HG03520 (cell line): ENCODE measurements around the gene FUT8.
"Not testable (repeated sequence)": the region's sequence is repeated elsewhere in the genome, so short reads cannot be mapped to it uniquely, and the experiment has no call there.

Experiments used
- ATAC-seq: cut with Tn5 transposase; IDR thresholded peaks from one replicate; pipeline ENCODE4 v1.9.1; 2021; ENCODE audit warnings: mild to moderate bottlenecking, moderate library complexity; ENCODE audit not compliant: unreplicated experiment

Gene FUT8

GRCh38 chr14:65414961-65415589 is 2.5 kb downstream of the FUT8 start:
- ATAC-seq: no peak

- ATAC-seq: no peak
These were observed 3.1 kb downstream of the FUT8 start for GRCh38 chr14:65415613-65416012.

GRCh38 chr14:65419593-65420252 is 7.2 kb downstream of the FUT8 start:
- no peak for ATAC-seq

GRCh38 chr14:65421201-65421981 is 8.9 kb downstream of the FUT8 start:
- no peak for ATAC-seq

GRCh38 chr14:65422088-65422834 is 9.7 kb downstream of the FUT8 start:
- ATAC-seq: no peak

GRCh38 chr14:65423982-65424381 is 11.5 kb downstream of the FUT8 start:
- no peak for ATAC-seq

GRCh38 chr14:65424531-65424930 is 12.0 kb downstream of the FUT8 start:
- ATAC-seq: no peak

- no peak for ATAC-seq
These were observed 13.4 kb downstream of the FUT8 start for GRCh38 chr14:65425885-65426284.

GRCh38 chr14:65426902-65427301 is 14.4 kb downstream of the FUT8 start:
- not testable (repeated sequence) for ATAC-seq

GRCh38 chr14:65428691-65429090 is 16.2 kb downstream of the FUT8 start:
- no peak for ATAC-seq

GRCh38 chr14:65429757-65430156 is 17.2 kb downstream of the FUT8 start:
- no peak for ATAC-seq

GRCh38 chr14:65431245-65431644 is 18.7 kb downstream of the FUT8 start:
- no peak for ATAC-seq

- no peak for ATAC-seq
These were observed 19.4 kb downstream of the FUT8 start for GRCh38 chr14:65431951-65432350.

GRCh38 chr14:65432361-65432948 is 19.9 kb downstream of the FUT8 start:
- ATAC-seq: no peak

GRCh38 chr14:65433157-65433556 is 20.6 kb downstream of the FUT8 start:
- ATAC-seq: no peak

GRCh38 chr14:65433646-65434045 is 21.1 kb downstream of the FUT8 start:
- ATAC-seq: no peak

- no peak for ATAC-seq
These were observed 21.8 kb downstream of the FUT8 start for GRCh38 chr14:65434216-65434850.

- ATAC-seq: no peak
These were observed 25.9 kb downstream of the FUT8 start for GRCh38 chr14:65438266-65438933.

- ATAC-seq: no peak
These were observed 26.6 kb downstream of the FUT8 start for GRCh38 chr14:65439117-65439516.

- ATAC-seq: no peak
These were observed 27.7 kb downstream of the FUT8 start for GRCh38 chr14:65440230-65440629.
